HG03097 (cell line): ENCODE measurements around the gene TBC1D16.

Experiments
- ATAC-seq: cut with Tn5 transposase; IDR thresholded peaks from one replicate; pipeline ENCODE4 v1.9.1; 2021; ENCODE audit not compliant: unreplicated experiment, low FRiP score

The TBC1D16 gene

GRCh38 chr17:80026359-80027042 lies 9.2 kb downstream of the TBC1D16 start:
- no peak for ATAC-seq

- ATAC-seq, result no peak
Observed at GRCh38 chr17:80025796-80026195, 9.9 kb downstream of the TBC1D16 start.

- no peak for ATAC-seq
Observed at GRCh38 chr17:80025140-80025539, 10.5 kb downstream of the TBC1D16 start.

GRCh38 chr17:80024206-80024972 lies 11.3 kb downstream of the TBC1D16 start:
- ATAC-seq, result no peak

- ATAC-seq, result no peak
Observed at GRCh38 chr17:80023481-80024205, 12.0 kb downstream of the TBC1D16 start.

GRCh38 chr17:80021600-80021999 lies 14.1 kb downstream of the TBC1D16 start:
- no peak for ATAC-seq

- ATAC-seq, result no peak
Observed at GRCh38 chr17:80018917-80019651, 16.6 kb downstream of the TBC1D16 start.

- ATAC-seq, result no peak
Observed at GRCh38 chr17:80017226-80018010, 18.3 kb downstream of the TBC1D16 start.

- no peak for ATAC-seq
Observed at GRCh38 chr17:80012765-80013741, 22.6 kb downstream of the TBC1D16 start.

- no peak for ATAC-seq
Observed at GRCh38 chr17:80011989-80012555, 23.6 kb downstream of the TBC1D16 start.

- no peak for ATAC-seq
Observed at GRCh38 chr17:80010283-80010858, 25.3 kb downstream of the TBC1D16 start.

GRCh38 chr17:80009391-80010282 lies 26.0 kb downstream of the TBC1D16 start:
- no peak for ATAC-seq

- no peak for ATAC-seq
Observed at GRCh38 chr17:80008848-80009247, 26.8 kb downstream of the TBC1D16 start.

- no peak for ATAC-seq
Observed at GRCh38 chr17:80008383-80008840, 27.3 kb downstream of the TBC1D16 start.

GRCh38 chr17:80007939-80008338 lies 27.7 kb downstream of the TBC1D16 start:
- ATAC-seq, result no peak

- ATAC-seq, result no peak
Observed at GRCh38 chr17:80006811-80007752, 28.6 kb downstream of the TBC1D16 start.
